Trophoblast cell (in vitro differentiated cells and primary cell): ENCODE results near the gene TP53BP2.
"Not testable (repeated sequence)": the region's sequence is repeated elsewhere in the genome, so short reads cannot be mapped to it uniquely, and the experiment has no call there.

Source experiments
- DNase-seq, 2 donors: peaks; one replicate each; pipeline ENCODE4 v3.0.0-alpha.2; 2016
- H2AFZ ChIP-seq: 2 replicates; pipeline ENCODE4 v1.6.1; 2013; ENCODE audit warnings: low read length, moderate library complexity, mild to moderate bottlenecking; ENCODE audit not compliant: insufficient read depth, poor library complexity
- H2AK5ac ChIP-seq: 2 replicates; pipeline ENCODE4 v1.6.1; 2013; ENCODE audit warnings: mild to moderate bottlenecking, low read length
- H2BK120ac ChIP-seq: 2 replicates; pipeline ENCODE4 v1.6.1; 2013; ENCODE audit warnings: low read length, mild to moderate bottlenecking, moderate library complexity; ENCODE audit not compliant: insufficient read depth, poor library complexity
- H2BK12ac ChIP-seq: 2 replicates; pipeline ENCODE4 v1.6.1; 2013; ENCODE audit warnings: mild to moderate bottlenecking, low read length, moderate library complexity
- H2BK5ac ChIP-seq: 2 replicates; pipeline ENCODE4 v1.6.1; 2013; ENCODE audit warnings: low read length, low read depth, moderate library complexity, mild to moderate bottlenecking; ENCODE audit not compliant: poor library complexity
- H3K14ac ChIP-seq: 2 replicates; pipeline ENCODE4 v1.6.1; 2013; ENCODE audit warnings: mild to moderate bottlenecking, low read length
- H3K18ac ChIP-seq: 2 replicates; pipeline ENCODE4 v1.6.1; 2013; ENCODE audit warnings: mild to moderate bottlenecking, low read length
- H3K23ac ChIP-seq: 2 replicates; pipeline ENCODE4 v1.6.1; 2013; ENCODE audit warnings: low read length
- H3K27ac ChIP-seq: 2 replicates; pipeline ENCODE4 v1.5.1; 2013; ENCODE audit warnings: low read depth, mild to moderate bottlenecking, inconsistent platforms, low read length, moderate library complexity
- H3K27me3 ChIP-seq: 2 replicates; pipeline ENCODE4 v1.6.1; 2013; ENCODE audit warnings: inconsistent platforms, mild to moderate bottlenecking, low read length, moderate library complexity; ENCODE audit not compliant: insufficient read depth
- H3K36me3 ChIP-seq, 2 experiments: 1 replicate in 1 of 2; 2 replicates in 1 of 2; pipeline ENCODE4 v1.6.1; 2013; ENCODE audit warnings: low read length in 2 of 2, mild to moderate bottlenecking in 2 of 2, moderate library complexity in 1 of 2; ENCODE audit not compliant: insufficient read depth in 2 of 2, control insufficient read depth in 1 of 2
- H3K4ac ChIP-seq: 2 replicates; pipeline ENCODE4 v1.6.1; 2013; ENCODE audit warnings: low read depth, mild to moderate bottlenecking, low read length, moderate library complexity
- H3K4me1 ChIP-seq, 2 experiments: 1 replicate in 1 of 2; 2 replicates in 1 of 2; pipeline ENCODE4 v1.6.1; 2013; ENCODE audit warnings: low read length in 2 of 2, mild to moderate bottlenecking in 2 of 2, moderate library complexity in 1 of 2; ENCODE audit not compliant: insufficient read depth in 2 of 2, control insufficient read depth in 1 of 2
- H3K4me2 ChIP-seq: 2 replicates; pipeline ENCODE4 v1.6.1; 2013; ENCODE audit warnings: inconsistent platforms, mild to moderate bottlenecking, low read length, moderate library complexity
- H3K4me3 ChIP-seq: 2 replicates; pipeline ENCODE4 v1.5.1; 2013; ENCODE audit warnings: mild to moderate bottlenecking, low read depth, low read length, inconsistent platforms
- H3K79me1 ChIP-seq: one replicate; pipeline ENCODE4 v1.6.1; 2013; ENCODE audit warnings: low read length
- H3K79me2 ChIP-seq: 2 replicates; pipeline ENCODE4 v1.6.1; 2013; ENCODE audit warnings: low read length, mild to moderate bottlenecking; ENCODE audit not compliant: control insufficient read depth, insufficient read depth, poor library complexity
- H3K9ac ChIP-seq: 2 replicates; pipeline ENCODE4 v1.6.1; 2013; ENCODE audit warnings: mild to moderate bottlenecking, low read length
- H3K9me3 ChIP-seq: 2 replicates; pipeline ENCODE4 v1.6.1; 2013; ENCODE audit warnings: low read depth, mild to moderate bottlenecking, control low read depth, inconsistent platforms, low read length; ENCODE audit not compliant: insufficient read depth
- H4K12ac ChIP-seq: 2 replicates; pipeline ENCODE4 v1.6.1; 2013; ENCODE audit warnings: low read depth, mild to moderate bottlenecking, low read length, moderate library complexity
- H4K8ac ChIP-seq: 2 replicates; pipeline ENCODE4 v1.6.1; 2013; ENCODE audit warnings: low read depth, mild to moderate bottlenecking, low read length, moderate library complexity
- H4K91ac ChIP-seq: one replicate; pipeline ENCODE4 v1.6.1; 2013; ENCODE audit warnings: low read depth, mild to moderate bottlenecking, low read length, moderate library complexity
- WGBS: extraction: QIAGEN DNeasy Blood & Tissue Kit; methylation state at CpG from one replicate; pipeline ENCODE4 v1.1.7; 2013; ENCODE audit warnings: missing lambda C conversion rate; ENCODE audit not compliant: insufficient read length, insufficient coverage; ENCODE audit errors: extremely low coverage; 5-methylcytosine and 5-hydroxymethylcytosine counted together

The TP53BP2 gene

DNA sequence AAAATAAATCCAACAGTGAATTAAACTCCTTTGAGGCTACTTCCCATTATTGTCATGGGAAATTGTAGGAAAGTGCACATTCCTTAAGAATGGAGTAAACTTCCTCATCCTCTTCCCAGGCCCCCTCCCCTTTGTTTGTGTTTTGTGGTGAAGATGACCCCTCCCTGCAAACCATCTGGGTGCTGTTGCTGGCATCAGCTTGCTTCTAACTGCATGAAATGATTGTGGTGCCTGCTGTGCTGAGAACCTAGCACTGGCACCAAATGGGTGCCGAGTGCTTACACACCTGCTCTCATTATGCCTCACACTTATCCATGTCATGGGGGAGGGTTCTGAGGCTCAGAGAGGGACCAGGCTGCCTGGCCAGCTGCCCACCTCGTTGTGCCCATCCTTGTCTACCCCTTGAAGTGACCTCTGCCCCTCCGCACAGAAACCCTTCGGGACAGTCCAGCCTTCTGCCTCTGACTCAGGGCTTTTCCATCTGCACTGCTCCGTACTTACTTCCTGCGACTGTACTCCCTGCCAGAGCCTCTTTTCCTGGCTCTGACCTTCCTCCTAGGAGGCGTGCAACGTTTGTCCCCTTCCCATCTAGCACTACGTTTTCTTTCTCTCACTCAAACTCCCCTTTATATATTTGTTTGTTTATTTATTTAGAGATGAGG is 102.8 kb downstream of the TP53BP2 start:
- H2AK5ac ChIP-seq: no peak overlapping the region
- H3K4me1 ChIP-seq: peaks cover 17 to 33% of the 10 kb centered on the region in 2 experiments
- no peak for DNase-seq
- H3K18ac ChIP-seq: peak overlapping the region; percentile 4
- no peak overlapping the region for H2AFZ ChIP-seq
- no CpG with 5 or more reads among the region's 9 CpGs for WGBS
- no peak overlapping the region for H4K91ac ChIP-seq
- no peak overlapping the region for H3K27ac ChIP-seq
- H3K4me3 ChIP-seq: no peak overlapping the region
- no peak overlapping the region for H3K14ac ChIP-seq
- H3K23ac ChIP-seq: peak overlapping the region; percentile 7
- no peak overlapping the region for H2BK120ac ChIP-seq
- H3K9me3 ChIP-seq: no peaks in the 10 kb centered on the region
- H3K36me3 ChIP-seq: peaks cover 46 to 55% of the 10 kb centered on the region in 2 experiments
- H2BK12ac ChIP-seq: peak overlapping the region; percentile 6
- H3K4me2 ChIP-seq: no peak overlapping the region
- no peaks in the 10 kb centered on the region for H3K79me2 ChIP-seq
- H2BK5ac ChIP-seq: no peak overlapping the region
- H3K4ac ChIP-seq: no peak overlapping the region
- H4K12ac ChIP-seq: no peak overlapping the region
- H3K27me3 ChIP-seq: no peaks in the 10 kb centered on the region
- peaks cover 8% of the 10 kb centered on the region for H3K79me1 ChIP-seq
- H4K8ac ChIP-seq: no peak overlapping the region
- no peak overlapping the region for H3K9ac ChIP-seq

DNA sequence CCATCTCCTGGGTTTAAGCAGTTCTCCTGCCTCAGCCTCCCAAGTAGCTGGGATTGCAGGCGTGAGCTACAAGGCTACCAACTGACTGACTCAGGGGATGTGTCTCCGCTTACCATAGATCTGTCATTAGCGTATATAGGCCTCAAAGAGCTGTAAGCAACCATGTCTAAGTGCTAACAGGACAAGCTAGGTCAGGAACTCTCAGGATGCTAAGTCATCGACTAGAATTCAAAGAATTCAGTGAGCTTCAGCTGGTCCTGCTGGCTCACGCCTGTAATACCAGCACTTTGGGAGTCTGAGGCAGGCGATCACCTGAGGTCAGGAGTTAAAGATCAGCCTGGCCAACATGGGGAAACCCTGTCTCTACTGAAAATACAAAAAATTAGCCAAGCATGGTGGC is 103.9 kb downstream of the TP53BP2 start:
- WGBS: no CpG with 5 or more reads among the region's 6 CpGs
- no peak overlapping the region for H3K4me2 ChIP-seq
- H3K18ac ChIP-seq: no peak overlapping the region
- no peak overlapping the region for H3K14ac ChIP-seq
- no peak overlapping the region for H2BK12ac ChIP-seq
- no peak overlapping the region for H3K9ac ChIP-seq
- H3K4me3 ChIP-seq: no peak overlapping the region
- peak; percentile 93 to 97 for DNase-seq
- H3K79me1 ChIP-seq: peaks cover 12% of the 10 kb centered on the region
- no peak overlapping the region for H3K23ac ChIP-seq
- no peaks in the 10 kb centered on the region for H3K9me3 ChIP-seq
- H3K36me3 ChIP-seq: peaks cover 44 to 47% of the 10 kb centered on the region in 2 experiments
- H4K12ac ChIP-seq: no peak overlapping the region
- H2BK5ac ChIP-seq: peak overlapping the region; percentile 24
- no peaks in the 10 kb centered on the region for H3K79me2 ChIP-seq
- no peak overlapping the region for H3K4ac ChIP-seq
- H3K4me1 ChIP-seq: peaks cover 22 to 33% of the 10 kb centered on the region in 2 experiments
- no peak overlapping the region for H2AFZ ChIP-seq
- no peak overlapping the region for H4K8ac ChIP-seq
- H3K27ac ChIP-seq: peak overlapping the region; percentile 78
- no peaks in the 10 kb centered on the region for H3K27me3 ChIP-seq
- no peak overlapping the region for H2BK120ac ChIP-seq
- H4K91ac ChIP-seq: no peak overlapping the region
- no peak overlapping the region for H2AK5ac ChIP-seq

GRCh38 chr1:223740038-223740736 is 105.6 kb downstream of the TP53BP2 start:
- H2AK5ac ChIP-seq, H3K27me3 ChIP-seq, H2AFZ ChIP-seq, H3K4me2 ChIP-seq, H3K9me3 ChIP-seq, H4K12ac ChIP-seq, H3K23ac ChIP-seq, H3K9ac ChIP-seq, H3K79me2 ChIP-seq, H3K4me3 ChIP-seq, H3K4ac ChIP-seq: not testable (repeated sequence)
- Histone ChIP-seq H3K14ac (peak overlapping the region; percentile 24), H3K18ac (peak overlapping the region; percentile 22), H4K91ac (peak overlapping the region; percentile 81), H3K79me1 (peaks cover 18% of the 10 kb centered on the region), H3K36me3 (peaks cover 37 to 42% of the 10 kb centered on the region in 2 experiments), H3K27ac (peak overlapping the region; percentile 79), H2BK5ac (peak overlapping the region; percentile 70), H2BK120ac (peak overlapping the region; percentile 77), H3K4me1 (peaks cover 29 to 37% of the 10 kb centered on the region in 2 experiments), H4K8ac (peak overlapping the region; percentile 6), H2BK12ac (peak overlapping the region; percentile 90)
- WGBS: no CpG with 5 or more reads among the region's 10 CpGs
- DNase-seq: peak in 1 of 2 donors; percentile 29

DNA sequence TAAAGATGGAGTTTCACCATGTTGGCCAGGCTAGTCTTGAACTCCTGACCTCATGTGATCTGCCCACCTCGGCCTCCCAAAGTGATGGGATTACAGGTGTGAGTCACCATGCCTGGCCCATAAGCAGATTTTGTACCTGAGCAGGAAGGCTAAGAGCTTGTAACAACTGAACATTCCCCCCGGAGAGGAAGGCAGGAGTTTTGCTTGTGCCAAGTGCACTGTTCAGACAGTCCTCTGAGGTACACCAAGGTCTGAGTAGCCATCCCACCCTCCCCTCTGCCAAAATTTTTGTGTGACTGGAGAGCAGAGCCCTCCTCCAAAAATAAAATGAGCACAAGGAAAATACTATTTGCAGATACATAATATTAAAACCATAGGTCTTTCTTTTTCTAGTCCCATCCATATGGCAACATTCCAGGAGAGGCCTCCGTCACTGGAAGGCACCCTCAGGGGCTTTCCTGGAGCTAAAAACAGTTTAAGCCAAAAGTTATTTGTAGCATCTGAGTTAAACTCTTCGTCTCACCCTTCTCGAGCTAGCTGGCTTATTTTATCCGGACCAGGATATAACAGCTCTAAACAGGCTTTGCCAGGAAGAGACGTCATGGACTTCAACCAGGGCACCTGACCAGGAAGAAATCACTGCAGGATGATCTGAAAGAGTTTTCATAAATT is 106.2 kb downstream of the TP53BP2 start:
- DNase-seq: peak; percentile 82 to 92
- H2BK5ac ChIP-seq: peak overlapping the region; percentile 70
- no peak overlapping the region for H2AFZ ChIP-seq
- peak overlapping the region; percentile 36 for H3K4ac ChIP-seq
- H4K8ac ChIP-seq: peak overlapping the region; percentile 47
- peaks cover 18% of the 10 kb centered on the region for H3K79me1 ChIP-seq
- peak overlapping the region; percentile 77 for H2BK120ac ChIP-seq
- peak overlapping the region; percentile 79 for H3K27ac ChIP-seq
- H3K4me1 ChIP-seq: peaks cover 31 to 37% of the 10 kb centered on the region in 2 experiments
- H3K36me3 ChIP-seq: peaks cover 33 to 40% of the 10 kb centered on the region in 2 experiments
- H3K18ac ChIP-seq: no peak overlapping the region
- H3K79me2 ChIP-seq: peaks cover 6% of the 10 kb centered on the region
- no peaks in the 10 kb centered on the region for H3K9me3 ChIP-seq
- no CpG with 5 or more reads among the region's 7 CpGs for WGBS
- no peak overlapping the region for H4K12ac ChIP-seq
- H3K14ac ChIP-seq: peak overlapping the region; percentile 44
- peak overlapping the region; percentile 77 for H2BK12ac ChIP-seq
- peak overlapping the region; percentile 40 for H2AK5ac ChIP-seq
- no peak overlapping the region for H3K9ac ChIP-seq
- no peak overlapping the region for H4K91ac ChIP-seq
- H3K4me3 ChIP-seq: no peak overlapping the region
- no peak overlapping the region for H3K23ac ChIP-seq
- no peaks in the 10 kb centered on the region for H3K27me3 ChIP-seq
- H3K4me2 ChIP-seq: no peak overlapping the region
